Gastroesophageal sphincter (tissue), 3 donors: ENCODE data around the gene LRRC3.

ENCODE experiments used
- POLR2AphosphoS5 ChIP-seq: sonication (generic); formaldehyde crosslinking; IDR thresholded peaks from one replicate; pipeline ENCODE4 v1.6.1; 2017; ENCODE audit warnings: antibody characterized with exemption
- TF ChIP-seq, protein P1 (sequence below), 4 experiments: fragments of 200-600 bp in 2 of 4; fragments of 450-650 bp in 2 of 4; sonication (generic) in 1 of 4; IDR thresholded peaks; one replicate each; pipeline ENCODE4 v1.5.1; 2017 to 2019; ENCODE audit warnings: antibody characterized with exemption in 4 of 4, mild to moderate bottlenecking in 2 of 4, moderate library complexity in 2 of 4

DNA sequence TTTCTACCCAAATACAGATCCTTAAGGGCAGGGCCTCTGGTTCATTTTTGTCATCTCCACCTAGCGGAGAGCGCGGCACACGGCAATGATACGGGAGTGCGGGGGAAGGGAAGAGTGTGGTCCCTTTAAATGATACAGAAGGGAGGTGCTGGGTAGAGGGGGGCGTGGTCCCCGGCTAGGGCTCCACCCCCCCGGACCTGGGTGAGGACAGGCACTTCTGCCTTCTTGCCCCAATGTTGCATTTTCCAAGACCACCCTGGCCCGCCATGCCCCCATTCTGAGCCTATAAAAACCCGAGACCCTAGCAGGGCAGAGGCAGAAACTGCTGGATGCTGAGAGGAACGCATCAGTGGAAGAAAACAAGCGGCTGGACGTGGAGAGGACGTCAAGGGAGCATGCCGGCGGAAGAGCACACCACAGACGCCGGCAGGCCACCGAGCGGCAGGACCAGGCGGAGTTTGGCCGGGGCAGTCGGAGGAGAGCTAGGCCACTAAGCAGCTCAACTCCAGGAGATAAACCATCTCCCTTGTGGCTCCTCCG lies 30.0 kb downstream of the LRRC3 start:
- TF ChIP-seq, protein P1, sequence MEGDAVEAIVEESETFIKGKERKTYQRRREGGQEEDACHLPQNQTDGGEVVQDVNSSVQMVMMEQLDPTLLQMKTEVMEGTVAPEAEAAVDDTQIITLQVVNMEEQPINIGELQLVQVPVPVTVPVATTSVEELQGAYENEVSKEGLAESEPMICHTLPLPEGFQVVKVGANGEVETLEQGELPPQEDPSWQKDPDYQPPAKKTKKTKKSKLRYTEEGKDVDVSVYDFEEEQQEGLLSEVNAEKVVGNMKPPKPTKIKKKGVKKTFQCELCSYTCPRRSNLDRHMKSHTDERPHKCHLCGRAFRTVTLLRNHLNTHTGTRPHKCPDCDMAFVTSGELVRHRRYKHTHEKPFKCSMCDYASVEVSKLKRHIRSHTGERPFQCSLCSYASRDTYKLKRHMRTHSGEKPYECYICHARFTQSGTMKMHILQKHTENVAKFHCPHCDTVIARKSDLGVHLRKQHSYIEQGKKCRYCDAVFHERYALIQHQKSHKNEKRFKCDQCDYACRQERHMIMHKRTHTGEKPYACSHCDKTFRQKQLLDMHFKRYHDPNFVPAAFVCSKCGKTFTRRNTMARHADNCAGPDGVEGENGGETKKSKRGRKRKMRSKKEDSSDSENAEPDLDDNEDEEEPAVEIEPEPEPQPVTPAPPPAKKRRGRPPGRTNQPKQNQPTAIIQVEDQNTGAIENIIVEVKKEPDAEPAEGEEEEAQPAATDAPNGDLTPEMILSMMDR (IDR thresholded peaks at IDR 0.05) = peak in 1 of 4 experiments; percentile 52
- TF ChIP-seq POLR2AphosphoS5 = no peak
